SU-DHL-6 (cell line): ENCODE measurements around the gene PRKN.

Source experiments
- H2AFZ ChIP-seq: fragments of 200-600 bp; sonication (generic); 2 replicates; pipeline ENCODE4 v1.6.1; 2014; ENCODE audit warnings: low read depth, mild to moderate bottlenecking, moderate library complexity, mixed read lengths, antibody characterized with exemption, low read length; ENCODE audit not compliant: severe bottlenecking
- H3F3A ChIP-seq: fragments of 200-600 bp; shearing (Covaris generic); 2 replicates; pipeline ENCODE4 v1.6.0; 2016; ENCODE audit warnings: antibody characterized with exemption, mild to moderate bottlenecking; ENCODE audit not compliant: insufficient read depth
- H3K27ac ChIP-seq: fragments of 200-600 bp; sonication (generic); 2 replicates; pipeline ENCODE4 v1.5.1; 2016; ENCODE audit warnings: low read depth, mild to moderate bottlenecking, low read length, moderate library complexity, mixed read lengths
- H3K27me3 ChIP-seq: fragments of 200-600 bp; sonication (generic), shearing (Covaris generic); 2 replicates; pipeline ENCODE4 v1.6.0; 2014; ENCODE audit warnings: mild to moderate bottlenecking, low read length
- H3K36me3 ChIP-seq: fragments of 200-600 bp; sonication (generic); 2 replicates; pipeline ENCODE4 v1.6.1; 2014; ENCODE audit warnings: mild to moderate bottlenecking, low read length, mixed read lengths
- H3K4me2 ChIP-seq: fragments of 300-600, 200-600 bp; shearing (Covaris generic), sonication (generic); 2 replicates; pipeline ENCODE4 v1.6.0; 2014; ENCODE audit warnings: low read length, low read depth, mild to moderate bottlenecking; ENCODE audit not compliant: poor library complexity, severe bottlenecking
- H3K4me3 ChIP-seq: fragments of 200-600 bp; sonication (generic); 2 replicates; pipeline ENCODE4 v1.5.1; 2014; ENCODE audit warnings: antibody characterized with exemption, low read length, mild to moderate bottlenecking, mixed read lengths; ENCODE audit not compliant: insufficient read depth, poor library complexity, severe bottlenecking
- H3K79me2 ChIP-seq: fragments of 200-600 bp; sonication (generic); 2 replicates; pipeline ENCODE4 v1.6.1; 2014; ENCODE audit warnings: mild to moderate bottlenecking, low read length, moderate library complexity; ENCODE audit not compliant: insufficient read depth
- H3K9ac ChIP-seq: fragments of 200-600 bp; sonication (generic); 2 replicates; pipeline ENCODE4 v1.7.0; 2014; ENCODE audit warnings: mild to moderate bottlenecking, low read length
- H3K9me2 ChIP-seq: fragments of 200-600 bp; sonication (generic); replicated peaks from 2 replicates; pipeline ENCODE4 v1.6.1; 2014; ENCODE audit warnings: low read length; ENCODE audit not compliant: insufficient read depth
- H3K9me3 ChIP-seq: fragments of 200-600 bp; sonication (generic); 2 replicates; pipeline ENCODE4 v1.6.1; 2014; ENCODE audit warnings: low read length, mixed read lengths; ENCODE audit not compliant: insufficient read depth
- H4K20me1 ChIP-seq: fragments of 200-600 bp; sonication (generic); 2 replicates; pipeline ENCODE4 v1.6.1; 2014; ENCODE audit warnings: low read depth, mild to moderate bottlenecking, antibody characterized with exemption, low read length, moderate library complexity, mixed read lengths
- EZH2phosphoT487 ChIP-seq: fragments of 200-600 bp; sonication (generic), shearing (Covaris generic); conservative IDR thresholded peaks from 2 replicates; pipeline ENCODE4 v1.6.1; 2018; ENCODE audit warnings: mild to moderate bottlenecking, antibody characterized with exemption, low read length, moderate library complexity, mixed read lengths
- TF ChIP-seq, protein P1 (sequence below): fragments of 200-600 bp; sonication (generic); IDR thresholded peaks from one replicate; pipeline ENCODE4 v1.5.1; 2017; ENCODE audit warnings: antibody characterized with exemption, mild to moderate bottlenecking, low read length, moderate library complexity; ENCODE audit not compliant: insufficient read depth, poor library complexity, severe bottlenecking

PRKN gene

DNA sequence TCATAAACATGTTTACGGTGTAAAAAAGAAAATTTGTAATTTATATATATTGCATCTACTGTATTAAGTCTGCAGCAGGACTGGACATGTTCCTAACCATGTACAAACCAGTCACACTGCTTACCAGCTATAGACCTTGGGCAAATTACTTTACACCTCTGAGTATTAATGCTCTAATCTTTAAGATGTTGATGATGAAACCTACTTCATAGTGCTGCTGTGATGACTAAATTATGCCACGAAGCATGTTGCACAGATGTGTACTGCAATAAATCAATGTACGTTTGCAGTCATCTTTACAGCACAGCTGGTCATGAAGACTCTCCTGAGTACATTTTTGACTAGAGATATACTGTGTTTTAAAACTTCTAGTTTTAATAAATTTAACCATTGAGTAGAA is 42.6 kb downstream of the PRKN start:
- Histone ChIP-seq H2AFZ (no peak overlapping the region), H3K9ac (no peak overlapping the region), H3K4me3 (no peak overlapping the region), H3K4me2 (no peak overlapping the region), H4K20me1 (no peaks in the 10 kb centered on the region), H3K9me3 (no peaks in the 10 kb centered on the region), H3K27me3 (no peaks in the 10 kb centered on the region), H3K9me2 (no peaks in the 10 kb centered on the region), H3F3A (no peaks in the 10 kb centered on the region), H3K36me3 (no peaks in the 10 kb centered on the region), H3K79me2 (no peaks in the 10 kb centered on the region), H3K27ac (no peak overlapping the region)
- TF ChIP-seq EZH2phosphoT487, result no peak
- TF ChIP-seq, protein P1, sequence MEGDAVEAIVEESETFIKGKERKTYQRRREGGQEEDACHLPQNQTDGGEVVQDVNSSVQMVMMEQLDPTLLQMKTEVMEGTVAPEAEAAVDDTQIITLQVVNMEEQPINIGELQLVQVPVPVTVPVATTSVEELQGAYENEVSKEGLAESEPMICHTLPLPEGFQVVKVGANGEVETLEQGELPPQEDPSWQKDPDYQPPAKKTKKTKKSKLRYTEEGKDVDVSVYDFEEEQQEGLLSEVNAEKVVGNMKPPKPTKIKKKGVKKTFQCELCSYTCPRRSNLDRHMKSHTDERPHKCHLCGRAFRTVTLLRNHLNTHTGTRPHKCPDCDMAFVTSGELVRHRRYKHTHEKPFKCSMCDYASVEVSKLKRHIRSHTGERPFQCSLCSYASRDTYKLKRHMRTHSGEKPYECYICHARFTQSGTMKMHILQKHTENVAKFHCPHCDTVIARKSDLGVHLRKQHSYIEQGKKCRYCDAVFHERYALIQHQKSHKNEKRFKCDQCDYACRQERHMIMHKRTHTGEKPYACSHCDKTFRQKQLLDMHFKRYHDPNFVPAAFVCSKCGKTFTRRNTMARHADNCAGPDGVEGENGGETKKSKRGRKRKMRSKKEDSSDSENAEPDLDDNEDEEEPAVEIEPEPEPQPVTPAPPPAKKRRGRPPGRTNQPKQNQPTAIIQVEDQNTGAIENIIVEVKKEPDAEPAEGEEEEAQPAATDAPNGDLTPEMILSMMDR, result no peak

DNA sequence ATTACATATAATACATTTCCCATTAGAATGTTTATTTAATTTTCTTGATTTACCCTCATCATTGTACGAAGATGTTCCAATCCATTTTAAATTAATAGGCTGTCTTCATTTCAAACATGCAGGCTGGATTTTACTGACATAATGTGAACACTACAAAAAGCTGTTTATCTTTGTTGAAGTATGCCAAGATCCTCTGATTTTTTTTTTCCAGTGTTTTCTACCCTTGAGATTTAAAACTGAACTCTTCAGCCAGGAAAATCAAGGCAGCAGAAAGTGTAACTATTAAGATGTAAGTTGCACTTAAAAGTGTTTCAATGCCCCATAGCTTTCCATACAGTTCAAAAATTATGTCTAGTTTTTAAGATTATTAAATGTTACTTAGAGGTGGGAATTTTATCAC is 43.5 kb downstream of the PRKN start:
- Histone ChIP-seq H3K36me3 (no peaks in the 10 kb centered on the region), H3K4me3 (no peak overlapping the region), H3K9me2 (no peaks in the 10 kb centered on the region), H3K27me3 (no peaks in the 10 kb centered on the region), H3K27ac (no peak overlapping the region), H2AFZ (no peak overlapping the region), H3K9ac (no peak overlapping the region), H3K79me2 (no peaks in the 10 kb centered on the region), H4K20me1 (no peaks in the 10 kb centered on the region), H3K9me3 (no peaks in the 10 kb centered on the region), H3F3A (no peaks in the 10 kb centered on the region), H3K4me2 (no peak overlapping the region)
- TF ChIP-seq, protein P1, result no peak
- TF ChIP-seq EZH2phosphoT487, result no peak

DNA sequence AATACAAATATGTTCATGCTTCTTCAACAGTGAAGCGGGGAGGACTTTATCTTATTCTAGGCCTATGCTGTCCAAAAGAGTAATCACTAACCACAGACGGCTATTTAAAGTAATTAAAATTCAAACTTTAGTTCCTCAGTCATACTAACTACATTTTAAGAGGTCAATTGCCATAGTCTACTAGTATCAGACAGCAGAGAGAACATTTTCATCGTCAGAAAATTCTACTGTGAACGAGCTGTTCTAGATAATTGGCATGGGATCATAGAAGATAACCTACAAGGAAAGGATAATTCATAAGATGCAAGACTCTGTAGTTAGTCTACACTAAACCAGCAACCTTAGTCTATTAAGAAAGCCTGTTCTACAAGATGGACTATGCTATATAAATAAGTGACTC is 44.4 kb downstream of the PRKN start:
- no peak overlapping the region for H2AFZ ChIP-seq
- no peaks in the 10 kb centered on the region for H3K36me3 ChIP-seq
- no peak overlapping the region for H3K9ac ChIP-seq
- no peaks in the 10 kb centered on the region for H3F3A ChIP-seq
- no peak overlapping the region for H3K27ac ChIP-seq
- H3K9me2 ChIP-seq, result no peaks in the 10 kb centered on the region
- TF ChIP-seq EZH2phosphoT487, result no peak
- TF ChIP-seq, protein P1, result no peak
- H3K79me2 ChIP-seq, result no peaks in the 10 kb centered on the region
- no peaks in the 10 kb centered on the region for H3K9me3 ChIP-seq
- H4K20me1 ChIP-seq, result no peaks in the 10 kb centered on the region
- H3K4me3 ChIP-seq, result no peak overlapping the region
- no peaks in the 10 kb centered on the region for H3K27me3 ChIP-seq
- H3K4me2 ChIP-seq, result no peak overlapping the region

DNA sequence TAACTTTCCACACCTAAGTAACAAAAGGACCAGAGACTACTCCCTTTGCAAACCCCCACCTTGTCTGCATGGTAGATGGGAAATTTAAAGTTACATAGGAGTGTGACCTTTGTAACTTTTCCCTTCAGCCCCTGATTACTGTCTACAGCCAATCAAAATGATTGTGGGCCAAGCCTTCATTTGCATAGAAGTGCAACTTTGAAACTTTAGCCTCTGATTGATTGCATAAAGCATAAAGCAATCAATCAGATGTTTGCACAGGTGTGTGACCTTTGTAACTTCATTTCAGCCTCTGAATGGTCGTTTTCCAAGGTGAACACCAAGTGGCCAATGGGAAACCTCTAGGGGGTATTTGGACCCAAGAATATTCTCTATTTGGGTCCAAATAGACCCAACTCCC is 46.1 kb downstream of the PRKN start:
- H3K79me2 ChIP-seq, result no peaks in the 10 kb centered on the region
- no peaks in the 10 kb centered on the region for H3K9me3 ChIP-seq
- H3K9me2 ChIP-seq, result no peaks in the 10 kb centered on the region
- no peak overlapping the region for H2AFZ ChIP-seq
- H3K4me3 ChIP-seq, result no peak overlapping the region
- H3K27ac ChIP-seq, result no peak overlapping the region
- no peaks in the 10 kb centered on the region for H3K27me3 ChIP-seq
- no peak overlapping the region for H3K9ac ChIP-seq
- H3F3A ChIP-seq, result no peaks in the 10 kb centered on the region
- no peaks in the 10 kb centered on the region for H4K20me1 ChIP-seq
- no peak overlapping the region for H3K4me2 ChIP-seq
- no peaks in the 10 kb centered on the region for H3K36me3 ChIP-seq
- TF ChIP-seq, protein P1, result no peak
- no peak for TF ChIP-seq EZH2phosphoT487
